H1 (cell line): ENCODE measurements around the gene SNX15. TPM values are rescaled to one million over a fixed set of nuclear protein-coding genes. Genes with fewer than 3 reads are reported as not detected.

Experiments
- CTCF ChIA-PET: fragments of 300-600 bp; sonication (Branson Sonifier 250); formaldehyde crosslinking; loops from one replicate; lab custom pipeline; 2021; ENCODE audit not compliant: partially characterized antibody; lab: Charles Lee
- POLR2A ChIA-PET: fragments of 300-600 bp; sonication (Branson Sonifier 250); formaldehyde crosslinking; loops from one replicate; lab custom pipeline; 2021; ENCODE audit warnings: inconsistent platforms; ENCODE audit not compliant: partially characterized antibody; lab: Charles Lee
- DNase-seq, 2 experiments: peaks; one replicate each; pipeline versions ENCODE4 v3.0.0 to v3.0.0-alpha.2; 2010 to 2022; ENCODE audit warnings: low spot score in 2 of 2, low read depth in 1 of 2, mixed read lengths in 1 of 2
- FAIRE-seq: peaks from 2 replicates; lab custom pipeline; 2011; peaks lifted over from hg19 to GRCh38; lab: Jason Lieb, UNC
- H2AFZ ChIP-seq: 2 replicates; pipeline ENCODE4 v1.8.1; 2012; ENCODE audit warnings: low read length, inconsistent platforms
- H2AK5ac ChIP-seq: 2 replicates; pipeline ENCODE4 v1.6.1; 2013; ENCODE audit warnings: low read depth, low read length
- H2BK120ac ChIP-seq: replicated peaks from 2 replicates; pipeline ENCODE3; 2013; ENCODE audit warnings: low read depth, low read length, inconsistent platforms
- H2BK12ac ChIP-seq: 2 replicates; pipeline ENCODE4 v1.6.1; 2013; ENCODE audit warnings: low read depth, low read length
- H2BK15ac ChIP-seq: 2 replicates; pipeline ENCODE4 v1.6.1; 2013; ENCODE audit warnings: low read length
- H2BK20ac ChIP-seq: 2 replicates; pipeline ENCODE4 v1.6.1; 2013; ENCODE audit warnings: low read length
- H2BK5ac ChIP-seq: 2 replicates; pipeline ENCODE4 v1.6.1; 2013; ENCODE audit warnings: low read depth, low read length
- H3K14ac ChIP-seq: 2 replicates; pipeline ENCODE4 v1.6.1; 2013; ENCODE audit warnings: inconsistent platforms; ENCODE audit not compliant: insufficient read length
- H3K18ac ChIP-seq: 2 replicates; pipeline ENCODE4 v1.6.1; 2013; ENCODE audit warnings: low read length; ENCODE audit errors: extremely low read depth
- H3K23ac ChIP-seq: 2 replicates; pipeline ENCODE4 v1.6.1; 2013; ENCODE audit warnings: inconsistent platforms; ENCODE audit not compliant: insufficient read length
- H3K23me2 ChIP-seq: 2 replicates; pipeline ENCODE4 v1.6.1; 2013; ENCODE audit warnings: low read depth, low read length
- H3K27ac ChIP-seq: 2 replicates; pipeline ENCODE4 v1.6.1; 2011; ENCODE audit warnings: low read depth, low read length, inconsistent platforms
- H3K27me3 ChIP-seq, 4 experiments: replicated peaks in 1 of 4; 1 replicate in 1 of 4; 2 replicates in 3 of 4; pipeline versions ENCODE4 v1.6.1 to v1.8.1; 2011 to 2013; ENCODE audit warnings: low read length in 3 of 4, mild to moderate bottlenecking in 3 of 4, inconsistent platforms in 2 of 4, mixed read lengths in 2 of 4, moderate library complexity in 1 of 4; ENCODE audit not compliant: control insufficient read depth in 3 of 4, insufficient read depth in 3 of 4; ENCODE audit errors: extremely low read depth in 1 of 4
- H3K36me3 ChIP-seq, 4 experiments: 2 replicates each; pipeline versions ENCODE4 v1.6.1 to v1.8.1; 2011 to 2013; ENCODE audit warnings: mild to moderate bottlenecking in 4 of 4, low read length in 3 of 4, moderate library complexity in 2 of 4, control low read depth in 1 of 4, inconsistent platforms in 1 of 4; ENCODE audit not compliant: insufficient read depth in 4 of 4, control insufficient read depth in 2 of 4
- H3K4ac ChIP-seq: replicated peaks from 2 replicates; pipeline ENCODE3; 2013; ENCODE audit warnings: low read length, low read depth, mixed read lengths, inconsistent platforms; ENCODE audit not compliant: insufficient read length
- H3K4me1 ChIP-seq, 4 experiments: replicated peaks in 1 of 4; 1 replicate in 1 of 4; 2 replicates in 3 of 4; pipeline versions ENCODE4 v1.6.1 to v1.8.1; 2011 to 2013; ENCODE audit warnings: low read length in 3 of 4, inconsistent platforms in 2 of 4, mixed read lengths in 1 of 4; ENCODE audit not compliant: insufficient read depth in 4 of 4, control insufficient read depth in 3 of 4
- H3K4me2 ChIP-seq, 2 experiments: 2 replicates each; pipeline versions ENCODE4 v1.6.1 to v1.8.1; 2011 to 2013; ENCODE audit warnings: low read depth in 2 of 2, low read length in 2 of 2, control low read depth in 1 of 2, inconsistent platforms in 1 of 2, mild to moderate bottlenecking in 1 of 2; ENCODE audit not compliant: insufficient read depth in 1 of 2
- H3K4me3 ChIP-seq, 4 experiments: fragments of 200-600, 300-600 bp in 1 of 4; sonication (generic), shearing (Covaris generic), sonication (Bioruptor Twin) in 1 of 4; 2 replicates each; pipeline versions ENCODE4 v1.5.1 to v1.8.1; 2011 to 2016; ENCODE audit warnings: low read length in 4 of 4, low read depth in 3 of 4, control low read depth in 2 of 4, inconsistent platforms in 2 of 4, mild to moderate bottlenecking in 2 of 4, mixed read lengths in 1 of 4, moderate library complexity in 1 of 4; ENCODE audit not compliant: insufficient read depth in 2 of 4; ENCODE audit errors: extremely low read depth in 1 of 4
- H3K56ac ChIP-seq: replicated peaks from 2 replicates; pipeline ENCODE3; 2013; ENCODE audit warnings: low read depth, mild to moderate bottlenecking, mixed read lengths, low read length, inconsistent platforms; ENCODE audit not compliant: insufficient read length
- H3K79me1 ChIP-seq: 2 replicates; pipeline ENCODE4 v1.6.1; 2013; ENCODE audit warnings: low read depth, low read length, control low read depth
- H3K79me2 ChIP-seq, 2 experiments: 2 replicates each; pipeline versions ENCODE4 v1.6.1 to v1.8.1; 2012 to 2013; ENCODE audit warnings: low read length in 2 of 2, mild to moderate bottlenecking in 2 of 2, inconsistent platforms in 1 of 2; ENCODE audit not compliant: insufficient read depth in 2 of 2, control insufficient read depth in 1 of 2
- H3K9ac ChIP-seq, 4 experiments: replicated peaks in 1 of 4; 1 replicate in 1 of 4; 2 replicates in 3 of 4; pipeline versions ENCODE4 v1.6.1 to v1.8.1; 2011 to 2013; ENCODE audit warnings: low read depth in 3 of 4, low read length in 3 of 4, control low read depth in 2 of 4, mild to moderate bottlenecking in 2 of 4, moderate library complexity in 2 of 4, inconsistent platforms in 1 of 4; ENCODE audit errors: extremely low read depth in 1 of 4
- H3K9me3 ChIP-seq, 2 experiments: 2 replicates each; pipeline versions ENCODE4 v1.6.1 to v1.8.1; 2012 to 2013; ENCODE audit warnings: mild to moderate bottlenecking in 2 of 2, moderate library complexity in 2 of 2, control low read depth in 1 of 2, inconsistent platforms in 1 of 2, low read depth in 1 of 2, low read length in 1 of 2, mixed read lengths in 1 of 2; ENCODE audit not compliant: insufficient read depth in 2 of 2
- H4K20me1 ChIP-seq, 2 experiments: replicated peaks in 1 of 2; 2 replicates each; pipeline versions ENCODE3 to v1.8.1; 2011 to 2013; ENCODE audit warnings: inconsistent platforms in 2 of 2, low read length in 2 of 2, mild to moderate bottlenecking in 1 of 2; ENCODE audit not compliant: insufficient read depth in 2 of 2, control insufficient read depth in 1 of 2
- H4K5ac ChIP-seq: 2 replicates; pipeline ENCODE4 v1.6.1; 2013; ENCODE audit warnings: low read length, low read depth, mixed read lengths, inconsistent platforms; ENCODE audit not compliant: insufficient read length
- H4K8ac ChIP-seq: 2 replicates; pipeline ENCODE4 v1.8.0; 2013; ENCODE audit warnings: mild to moderate bottlenecking, moderate library complexity, low read length, inconsistent platforms; ENCODE audit not compliant: insufficient read depth; ENCODE audit errors: extremely low read depth
- H4K91ac ChIP-seq: replicated peaks from 2 replicates; pipeline ENCODE3; 2013; ENCODE audit warnings: low read length, mixed read lengths, inconsistent platforms; ENCODE audit not compliant: insufficient read length
- ASH2L ChIP-seq: fragments of 200-600, 300-600 bp; sonication (generic); IDR thresholded peaks from one replicate; pipeline ENCODE4 v1.7.1; 2017; ENCODE audit warnings: low read length
- EZH2 ChIP-seq: fragments of 200-600 bp; sonication (generic); IDR thresholded peaks from 2 replicates; pipeline ENCODE4 v1.7.1; 2012; ENCODE audit warnings: low read depth, mild to moderate bottlenecking, moderate library complexity, low read length, inconsistent platforms; ENCODE audit not compliant: severe bottlenecking
- KDM5A ChIP-seq: fragments of 200-600 bp; IDR thresholded peaks from 2 replicates; pipeline ENCODE4 v1.7.1; 2012; ENCODE audit warnings: mild to moderate bottlenecking, low read length, inconsistent platforms, mixed read lengths
- MAFK ChIP-seq: IDR thresholded peaks from 2 replicates; pipeline ENCODE4 v1.6.1; 2012; ENCODE audit warnings: low read depth, mild to moderate bottlenecking, improper control_type of control experiment, low read length
- MAX ChIP-seq: IDR thresholded peaks from 2 replicates; pipeline ENCODE4 v1.6.1; 2012; ENCODE audit warnings: inconsistent platforms
- POLR2A ChIP-seq, 2 experiments: IDR thresholded peaks; 1 replicate in 1 of 2; 2 replicates in 1 of 2; pipeline ENCODE4 v1.6.1; 2011; ENCODE audit warnings: low read depth in 2 of 2, low read length in 2 of 2, mild to moderate bottlenecking in 2 of 2; ENCODE audit errors: control extremely low read depth in 1 of 2
- TAF1 ChIP-seq: IDR thresholded peaks from 2 replicates; pipeline ENCODE4 v1.6.1; 2011; ENCODE audit warnings: mild to moderate bottlenecking, low read depth, low read length
- TCF12 ChIP-seq: IDR thresholded peaks from 2 replicates; pipeline ENCODE4 v1.6.1; 2011; ENCODE audit warnings: low read depth, mild to moderate bottlenecking, low read length
- WGBS, 2 experiments: shearing (Covaris generic) in 1 of 2; methylation state at CpG; one replicate each; pipeline versions ENCODE4 v1.1.6 to v1.1.7; 2013 to 2015; ENCODE audit warnings: low lambda C conversion rate in 2 of 2, mixed read lengths in 2 of 2, inconsistent platforms in 1 of 2, low coverage in 1 of 2, missing lambda C conversion rate in 1 of 2; ENCODE audit not compliant: insufficient replicate concordance in 2 of 2, insufficient coverage in 1 of 2, insufficient read length in 1 of 2; ENCODE audit errors: extremely low coverage in 1 of 2, missing lambda C conversion rate in 1 of 2; 5-methylcytosine and 5-hydroxymethylcytosine counted together
- polyA plus RNA-seq, 7 experiments: library from polyadenylated mRNA; depleted of rRNA in 3 of 7; stranded (reverse) in 5 of 7; unstranded in 2 of 7; fragments of >200 nt in 5 of 7; fragments of 200-250 nt in 2 of 7; gene quantifications; 1 replicate in 5 of 7; 2 replicates in 1 of 7; 4 replicates in 1 of 7; pipeline versions ENCODE4 v1.2.1 to v1.2.3, GENCODE V29; 2011 to 2013; ENCODE audit warnings: missing spikeins in 2 of 7, mixed read lengths in 2 of 7
- total RNA-seq: library from RNA; stranded (reverse); fragmentation: NEBNext Ultra II Directional; extraction: Animal tissue kit (Norgen Biotek cat#: 25700); gene quantifications from 2 replicates; pipeline ENCODE4 v1.2.1, GENCODE V29; 2021

The SNX15 gene
- total and polyA plus RNA-seq, 2 of the 8 experiments (the other 6 are each of a cell fraction or from before 2014, with no cell fraction given): 13.0 to 18.3 TPM

GRCh38 chr11:65066805-65067291, 39.6 kb downstream of the SNX15 start:
- WGBS, 2 experiments: 67% methylated on average over 4 of the region's 4 CpGs; no CpG with 5 or more reads in 1 of the 2 experiments
- Histone ChIP-seq H4K20me1 (no peaks in the 10 kb centered on the region), H2BK15ac (no peak overlapping the region; the same call in 1 of the 2 replicates), H3K23me2 (no peaks in the 10 kb centered on the region), H2BK20ac (0 out of 2 replicates have a peak overlapping the region, but pooled peaks have one; percentile 48), H3K23ac (no peak overlapping the region), H2BK5ac (peak overlapping the region; percentile 69; the same call in 1 of the 2 replicates), H2BK120ac (peak overlapping the region; percentile 13), H3K36me3 (no peaks in the 10 kb centered on the region), H4K8ac (peak overlapping the region; percentile 81), H3K56ac (no peak overlapping the region), H3K4me2 (peak overlapping the region; percentile 31 to 55; a peak in 3 of 4 replicates), H2AFZ (peak overlapping the region; percentile 15; the same call in 1 of the 2 replicates), H3K4ac (peak overlapping the region; percentile 95), H2BK12ac (peak overlapping the region; percentile 90; the same call in 1 of the 2 replicates), H4K5ac (peak overlapping the region; percentile 38), H2AK5ac (no peak overlapping the region), H3K27ac (peak overlapping the region; percentile 71; the same call in 1 of the 2 replicates), H3K79me2 (no peaks in the 10 kb centered on the region), H3K27me3 (no peaks in the 10 kb centered on the region), H3K9me3 (no peaks in the 10 kb centered on the region), H3K18ac (peak overlapping the region; percentile 95), H3K14ac (no peak overlapping the region), H4K91ac (peak overlapping the region; percentile 79), H3K9ac (peak overlapping the region in 2 of 4 experiments; percentile 29 to 48; a peak in 2 of 7 replicates), H3K4me3 (peak overlapping the region in 2 of 4 experiments; percentile 19 to 34; a peak in 5 of 8 replicates), H3K79me1 (no peaks in the 10 kb centered on the region), H3K4me1 (peaks cover 5 to 23% (median 17%) of the 10 kb centered on the region in 4 experiments)
- peak in 1 of 2 experiments; percentile 64 for DNase-seq
- no peak for TF ChIP-seq EZH2
- no peak for TF ChIP-seq KDM5A
- no peak for TF ChIP-seq MAFK
- 0 out of 2 replicates have a peak, but pooled peaks have one; percentile 13 for TF ChIP-seq TAF1
- peak; percentile 60 for TF ChIP-seq ASH2L
- TF ChIP-seq TCF12: peak; percentile 68; the same call in 1 of the 2 replicates
- peak in 1 of 2 experiments; percentile 62; a peak in 2 of 3 replicates for TF ChIP-seq POLR2A (IDR thresholded peaks at IDR 0.05; ENCODE audit: control extremely low read depth in 1 of 2, low read depth in 2 of 2, low read length in 2 of 2)
- TF ChIP-seq MAX: peak; percentile 38; the same call in 1 of the 2 replicates
- FAIRE-seq: peak; percentile 32
- ChIA-PET CTCF (interaction anchor here (0.7 to 3.1 kb wide), 4 partner anchors 9 to 218 kb away, joined by 3 to 21 read pairs (median 6); no protein-coding TSS in a partner anchor), POLR2A (interaction anchor here (0.9 to 21.6 kb wide), 12 partner anchors 9 to 289 kb away, joined by 3 to 230 read pairs (median 4); partner anchors contain the start of genes ARL2, EHD1, FAU and MRPL49)
